K562 (cell line): ENCODE measurements around the gene CLHC1. TPM values are rescaled to one million over a fixed set of nuclear protein-coding genes. Genes with fewer than 3 reads are reported as not detected.

Experiments
- ATAC-seq: fragments of 200-7000 bp; cut with Tn5 transposase; 3 replicates; pipeline ENCODE4 v1.9.1; 2020; ENCODE audit warnings: moderate library complexity
- BruUV-seq: library from RNA; stranded (reverse); fragments of 400-500 nt; replicated peaks from 2 replicates; lab custom pipeline; 2021; lab: Mats Ljungman, UMichigan
- CTCF ChIA-PET: fragments of 300-600 bp; formaldehyde crosslinking; extraction: SDS; loops from one replicate; lab custom pipeline; 2021; ENCODE audit warnings: low intra/inter-chr PET ratio; lab: Yijun Ruan, JAX
- POLR2A ChIA-PET: fragments of 300-600, 350-650 bp; sonication (Branson Sonifier 250); formaldehyde crosslinking; extraction: SDS; loops from one replicate; lab custom pipeline; 2021; ENCODE audit warnings: antibody characterized with exemption, inconsistent platforms; lab: Yijun Ruan, JAX
- DNase-seq, 4 experiments: peaks; one replicate each; pipeline versions ENCODE4 v3.0.0 to v3.0.0-alpha.2; 2011 to 2018; ENCODE audit warnings: low spot score in 3 of 4, mixed read lengths in 3 of 4; ENCODE audit errors: extremely low read depth in 1 of 4
- FAIRE-seq: peaks from 2 replicates; lab custom pipeline; 2011; peaks lifted over from hg19 to GRCh38; lab: Jason Lieb, UNC
- H2AFZ ChIP-seq: 2 replicates; pipeline ENCODE4 v1.6.0; 2011; ENCODE audit warnings: low read depth, low read length, control low read depth, inconsistent platforms
- H3K27ac ChIP-seq: fragments of 200-600 bp; 3 replicates; pipeline ENCODE4 v1.8.0; 2011; ENCODE audit warnings: low read depth, mild to moderate bottlenecking, control low read depth, inconsistent platforms, low read length, moderate library complexity, mixed read lengths; ENCODE audit errors: extremely low read depth
- H3K27me3 ChIP-seq, 2 experiments: fragments of 300-600 bp in 1 of 2; 2 replicates in 1 of 2; 3 replicates in 1 of 2; pipeline versions ENCODE4 v1.6.0 to v1.8.0; 2011; ENCODE audit warnings: inconsistent platforms in 2 of 2, low read length in 2 of 2, mild to moderate bottlenecking in 1 of 2, mixed read lengths in 1 of 2, moderate library complexity in 1 of 2; ENCODE audit not compliant: control insufficient read depth in 2 of 2, insufficient read depth in 2 of 2
- H3K36me3 ChIP-seq: fragments of 300-600 bp; 3 replicates; pipeline ENCODE4 v1.8.0; 2011; ENCODE audit warnings: mild to moderate bottlenecking, low read length, inconsistent platforms; ENCODE audit not compliant: control insufficient read depth, insufficient read depth
- H3K4me1 ChIP-seq, 2 experiments: fragments of 200-600 bp in 1 of 2; replicated peaks in 1 of 2; 2 replicates in 1 of 2; 3 replicates in 1 of 2; pipeline versions ENCODE4 v1.5.1 to v1.8.0; 2011; ENCODE audit warnings: inconsistent platforms in 2 of 2, low read length in 2 of 2, mild to moderate bottlenecking in 1 of 2, mixed read lengths in 1 of 2, moderate library complexity in 1 of 2; ENCODE audit not compliant: control insufficient read depth in 2 of 2, insufficient read depth in 2 of 2
- H3K4me2 ChIP-seq: 2 replicates; pipeline ENCODE4 v1.6.1; 2011; ENCODE audit warnings: low read length, control low read depth, inconsistent platforms, mixed read lengths; ENCODE audit not compliant: insufficient read depth
- H3K4me3 ChIP-seq: fragments of 200-600 bp; sonication (generic), shearing (Covaris generic); 2 replicates; pipeline ENCODE4 v1.5.1; 2016; ENCODE audit warnings: control low read depth, inconsistent platforms
- H3K79me2 ChIP-seq: fragments of 200-600 bp; 3 replicates; pipeline ENCODE4 v1.8.0; 2011; ENCODE audit warnings: low read length, inconsistent platforms; ENCODE audit not compliant: control insufficient read depth, insufficient read depth
- H3K9ac ChIP-seq, 2 experiments: 2 replicates each; pipeline versions ENCODE4 v1.6.0 to v1.6.1; 2011; ENCODE audit warnings: low read depth in 2 of 2, low read length in 2 of 2, control low read depth in 1 of 2, inconsistent platforms in 1 of 2, mild to moderate bottlenecking in 1 of 2, mixed read lengths in 1 of 2; ENCODE audit not compliant: insufficient read depth in 1 of 2
- H3K9me1 ChIP-seq: one replicate; pipeline ENCODE4 v1.6.0; 2011; ENCODE audit warnings: inconsistent platforms, mild to moderate bottlenecking, low read length, moderate library complexity; ENCODE audit not compliant: control insufficient read depth, insufficient read depth
- H3K9me3 ChIP-seq: replicated peaks from 2 replicates; pipeline ENCODE4 v1.5.1; 2011; ENCODE audit warnings: low read depth, low read length, inconsistent platforms; ENCODE audit not compliant: control insufficient read depth, insufficient read depth
- H4K20me1 ChIP-seq: replicated peaks from 2 replicates; pipeline ENCODE4 v1.6.1; 2011; ENCODE audit warnings: low read length, inconsistent platforms, mixed read lengths; ENCODE audit not compliant: control insufficient read depth, insufficient read depth
- ARHGAP35 ChIP-seq: fragments of 450-650 bp; IDR thresholded peaks from 2 replicates; pipeline ENCODE4 v1.6.1; 2018; ENCODE audit not compliant: partially characterized antibody
- DIDO1 ChIP-seq: fragments of 450-650 bp; IDR thresholded peaks from 2 replicates; pipeline ENCODE4 v1.6.1; 2016; ENCODE audit warnings: low read depth, missing biosample characterization, missing genetic modification characterization
- EGR1 ChIP-seq: fragments of 450-650 bp; conservative IDR thresholded peaks from 2 replicates; pipeline ENCODE4 v1.6.1; 2017; ENCODE audit warnings: mild to moderate bottlenecking
- HBP1 ChIP-seq: fragments of 450-650 bp; formaldehyde crosslinking; IDR thresholded peaks from 2 replicates; pipeline ENCODE4 v1.4.0; 2022; ENCODE audit warnings: missing genetic modification characterization
- HNRNPH1 ChIP-seq: fragments of 200-400 bp; formaldehyde crosslinking; optimal IDR thresholded peaks from 2 replicates; pipeline ENCODE3; 2017; ENCODE audit warnings: low read depth, mild to moderate bottlenecking, low read length, moderate library complexity
- L3MBTL2 ChIP-seq: fragments of 450-650 bp; IDR thresholded peaks from 2 replicates; pipeline ENCODE4 v1.6.1; 2016; ENCODE audit warnings: mild to moderate bottlenecking, moderate library complexity
- NFIX ChIP-seq: fragments of 250-450 bp; sonication (Bioruptor Pico); IDR thresholded peaks from 2 replicates; pipeline ENCODE4 v1.4.0; 2020; ENCODE audit warnings: low read depth, mild to moderate bottlenecking, moderate library complexity
- OTX1 ChIP-seq: fragments of 450-650 bp; formaldehyde crosslinking; IDR thresholded peaks from 2 replicates; pipeline ENCODE4 v1.4.0; 2022; ENCODE audit warnings: mild to moderate bottlenecking
- RBM17 ChIP-seq: fragments of 200-400 bp; formaldehyde crosslinking; IDR thresholded peaks from 2 replicates; pipeline ENCODE4 v1.6.1; 2017; ENCODE audit warnings: low read depth, mild to moderate bottlenecking, low read length, borderline replicate concordance
- SMAD4 ChIP-seq: fragments of 250-450 bp; sonication (Bioruptor Pico); conservative IDR thresholded peaks from 2 replicates; pipeline ENCODE4 v1.8.0; 2021; ENCODE audit warnings: inconsistent platforms, mild to moderate bottlenecking, moderate library complexity
- YBX1 ChIP-seq: fragments of 450-650 bp; IDR thresholded peaks from 2 replicates; pipeline ENCODE4 v1.7.1; 2016; ENCODE audit warnings: mild to moderate bottlenecking
- ZBTB34 ChIP-seq: fragments of 250-450 bp; sonication (Bioruptor Pico); IDR thresholded peaks from 2 replicates; pipeline ENCODE4 v1.8.0; 2021; ENCODE audit warnings: mild to moderate bottlenecking, moderate library complexity
- ZNF184 ChIP-seq: sonication (generic); formaldehyde crosslinking; IDR thresholded peaks from 2 replicates; pipeline ENCODE4 v1.5.0; 2020; ENCODE audit warnings: missing genetic modification reagents
- WGBS: fragments of 100-300 bp; shearing (Covaris generic); methylation state at CpG from one replicate; pipeline ENCODE4 v1.1.6; 2016; ENCODE audit warnings: low coverage, mixed read lengths; ENCODE audit not compliant: insufficient coverage; ENCODE audit errors: missing lambda C conversion rate; 5-methylcytosine and 5-hydroxymethylcytosine counted together
- in situ Hi-C: fragments of 300-500 bp; cut with MboI; formaldehyde crosslinking; loops from 4 replicates; pipeline ENCODE4 v1.15.0; 2018; ENCODE audit warnings: inconsistent platforms, mixed read lengths
- intact Hi-C: fragments of 100-400 bp; cut with micrococcal nuclease; formaldehyde crosslinking; loops from 2 replicates; pipeline ENCODE4 v1.14.2; 2022
- polyA plus RNA-seq, 8 experiments: library from polyadenylated mRNA; depleted of rRNA in 4 of 8; stranded (reverse) in 5 of 8; unstranded in 3 of 8; fragments of >200 nt; fragmentation: Nextera tagmentation in 2 of 8; fragmentation: Illumina TruSeq in 1 of 8; extraction: Ambion mirVana in 2 of 8; extraction: Trizol in 1 of 8; gene quantifications; 2 replicates each; pipeline versions ENCODE4 v1.2.1 to v1.2.3, GENCODE V29; 2011 to 2014; ENCODE audit warnings: inconsistent platforms in 1 of 8, missing spikeins in 1 of 8
- total RNA-seq, 7 experiments: library from RNA; depleted of rRNA in 6 of 7; stranded (reverse); fragments of >200 nt in 6 of 7; fragmentation: Illumina TruSeq in 2 of 7; extraction: Trizol in 2 of 7; gene quantifications; 2 replicates each; pipeline versions ENCODE4 v1.2.1 to v1.2.3, GENCODE V29; 2011 to 2021; ENCODE audit warnings: low replicate concordance in 1 of 7
- TF ChIP-seq, protein P1 (sequence below): fragments of 450-650 bp; formaldehyde crosslinking; IDR thresholded peaks from 2 replicates; pipeline ENCODE4 v1.4.0; 2022; ENCODE audit warnings: mild to moderate bottlenecking, moderate library complexity
- TF ChIP-seq, protein P2 (sequence below), 2 experiments: fragments of 150-350 bp in 1 of 2; IDR thresholded peaks; 2 replicates each; pipeline ENCODE4 v1.6.1; 2012 to 2016; ENCODE audit warnings: low read depth in 2 of 2, low read length in 2 of 2, mild to moderate bottlenecking in 1 of 2, moderate library complexity in 1 of 2

The CLHC1 gene
- total and polyA plus RNA-seq, 9 of the 15 experiments (the other 6 are each of a cell fraction or from before 2014, with no cell fraction given) = 3.7 to 14.3 (median 8.6) TPM

DNA sequence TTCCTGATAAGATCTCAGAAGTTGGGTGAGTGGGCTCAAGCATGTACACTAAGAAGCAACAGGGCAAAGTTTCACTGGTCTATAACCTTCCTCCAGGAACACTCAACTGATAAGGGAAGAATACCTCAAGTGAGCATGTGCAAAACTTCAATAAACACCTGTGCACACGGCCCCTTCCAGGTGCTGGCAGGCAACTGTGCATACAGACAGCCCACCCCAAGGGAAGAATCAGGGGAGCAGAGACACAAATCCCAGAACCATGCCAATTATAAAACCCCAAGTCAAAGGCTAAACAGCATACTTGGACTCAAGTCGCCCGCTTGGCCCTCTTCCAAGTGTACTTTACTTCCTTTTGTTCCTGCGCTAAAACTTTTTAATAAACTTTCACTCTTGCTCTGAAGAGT is 96.0 kb downstream of the CLHC1 start:
- POLR2A ChIA-PET = interaction anchor here (1.4 to 2.3 kb wide), 2 partner anchors 45 to 87 kb away, joined by 5 to 9 read pairs; no protein-coding TSS in a partner anchor
- H3K4me3 ChIP-seq = no peak overlapping the region
- CTCF ChIA-PET = no interaction called here
- peaks cover 42 to 66% of the 10 kb centered on the region in 2 experiments for H3K4me1 ChIP-seq
- H3K9me3 ChIP-seq = no peaks in the 10 kb centered on the region
- no peaks in the 10 kb centered on the region for H3K27me3 ChIP-seq
- H3K9me1 ChIP-seq = no peaks in the 10 kb centered on the region
- DNase-seq = no peak
- H4K20me1 ChIP-seq = no peaks in the 10 kb centered on the region
- no peak for ATAC-seq
- H3K9ac ChIP-seq = peak overlapping the region in 1 of 2 experiments; percentile 6; a peak in 3 of 4 replicates
- no peak overlapping the region; the same call in 2 of the 3 replicates for H3K27ac ChIP-seq
- intact Hi-C loops (no loop called here), in situ Hi-C loops (no loop called here)
- WGBS = 44% methylated on average over 4 of the region's 4 CpGs
- BruUV-seq = no TSS peak
- H3K36me3 ChIP-seq = no peaks in the 10 kb centered on the region; the same call in 2 of the 3 replicates
- FAIRE-seq = no peak
- H3K79me2 ChIP-seq = no peaks in the 10 kb centered on the region
- H2AFZ ChIP-seq = peak overlapping the region; percentile 47; the same call in 1 of the 2 replicates
- H3K4me2 ChIP-seq = no peak overlapping the region; the same call in 1 of the 2 replicates
- no peak for TF ChIP-seq HBP1 (CRISPR knock-in tag)
- no peak for TF ChIP-seq ZNF184 (CRISPR knock-in tag)
- no peak for TF ChIP-seq ARHGAP35
- TF ChIP-seq, protein P1, sequence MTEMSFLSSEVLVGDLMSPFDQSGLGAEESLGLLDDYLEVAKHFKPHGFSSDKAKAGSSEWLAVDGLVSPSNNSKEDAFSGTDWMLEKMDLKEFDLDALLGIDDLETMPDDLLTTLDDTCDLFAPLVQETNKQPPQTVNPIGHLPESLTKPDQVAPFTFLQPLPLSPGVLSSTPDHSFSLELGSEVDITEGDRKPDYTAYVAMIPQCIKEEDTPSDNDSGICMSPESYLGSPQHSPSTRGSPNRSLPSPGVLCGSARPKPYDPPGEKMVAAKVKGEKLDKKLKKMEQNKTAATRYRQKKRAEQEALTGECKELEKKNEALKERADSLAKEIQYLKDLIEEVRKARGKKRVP (CRISPR knock-in tag) = 0 out of 2 replicates have a peak, but pooled peaks have one; percentile 20
- TF ChIP-seq HNRNPH1 = no peak
- no peak for TF ChIP-seq RBM17
- no peak for TF ChIP-seq ZBTB34
- no peak for TF ChIP-seq EGR1
- TF ChIP-seq SMAD4 (CRISPR knock-in tag) = peak; percentile 30; the same call in 1 of the 2 replicates
- no peak for TF ChIP-seq DIDO1 (tag)
- TF ChIP-seq, protein P2, sequence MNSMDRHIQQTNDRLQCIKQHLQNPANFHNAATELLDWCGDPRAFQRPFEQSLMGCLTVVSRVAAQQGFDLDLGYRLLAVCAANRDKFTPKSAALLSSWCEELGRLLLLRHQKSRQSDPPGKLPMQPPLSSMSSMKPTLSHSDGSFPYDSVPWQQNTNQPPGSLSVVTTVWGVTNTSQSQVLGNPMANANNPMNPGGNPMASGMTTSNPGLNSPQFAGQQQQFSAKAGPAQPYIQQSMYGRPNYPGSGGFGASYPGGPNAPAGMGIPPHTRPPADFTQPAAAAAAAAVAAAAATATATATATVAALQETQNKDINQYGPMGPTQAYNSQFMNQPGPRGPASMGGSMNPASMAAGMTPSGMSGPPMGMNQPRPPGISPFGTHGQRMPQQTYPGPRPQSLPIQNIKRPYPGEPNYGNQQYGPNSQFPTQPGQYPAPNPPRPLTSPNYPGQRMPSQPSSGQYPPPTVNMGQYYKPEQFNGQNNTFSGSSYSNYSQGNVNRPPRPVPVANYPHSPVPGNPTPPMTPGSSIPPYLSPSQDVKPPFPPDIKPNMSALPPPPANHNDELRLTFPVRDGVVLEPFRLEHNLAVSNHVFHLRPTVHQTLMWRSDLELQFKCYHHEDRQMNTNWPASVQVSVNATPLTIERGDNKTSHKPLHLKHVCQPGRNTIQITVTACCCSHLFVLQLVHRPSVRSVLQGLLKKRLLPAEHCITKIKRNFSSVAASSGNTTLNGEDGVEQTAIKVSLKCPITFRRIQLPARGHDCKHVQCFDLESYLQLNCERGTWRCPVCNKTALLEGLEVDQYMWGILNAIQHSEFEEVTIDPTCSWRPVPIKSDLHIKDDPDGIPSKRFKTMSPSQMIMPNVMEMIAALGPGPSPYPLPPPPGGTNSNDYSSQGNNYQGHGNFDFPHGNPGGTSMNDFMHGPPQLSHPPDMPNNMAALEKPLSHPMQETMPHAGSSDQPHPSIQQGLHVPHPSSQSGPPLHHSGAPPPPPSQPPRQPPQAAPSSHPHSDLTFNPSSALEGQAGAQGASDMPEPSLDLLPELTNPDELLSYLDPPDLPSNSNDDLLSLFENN (IDR thresholded peaks at IDR 0.05; ENCODE audit: low read depth in 2 of 2, low read length in 2 of 2) = no peak
- TF ChIP-seq NFIX (CRISPR knock-in tag) = no peak
- TF ChIP-seq OTX1 (CRISPR knock-in tag) = no peak
- no peak for TF ChIP-seq YBX1
- peak; percentile 40; the same call in 1 of the 2 replicates for TF ChIP-seq L3MBTL2
